Progenitor cell of endocrine pancreas (in vitro differentiated cells): ENCODE data around the gene XPNPEP2. TPM values are rescaled to one million over a fixed set of nuclear protein-coding genes. Genes with fewer than 3 reads are reported as not detected.

Source experiments
- DNase-seq: peaks from one replicate; pipeline ENCODE4 v3.0.0; 2021; ENCODE audit warnings: low spot score; ENCODE audit not compliant: unreplicated experiment
- H3K27ac Mint-ChIP-seq: 2 replicates; pipeline ENCODE4 v1.8.0; 2021; ENCODE audit warnings: mild to moderate bottlenecking, moderate library complexity, mixed read lengths
- H3K27me3 Mint-ChIP-seq: 2 replicates; pipeline ENCODE4 v1.8.0; 2021; ENCODE audit warnings: mixed read lengths
- H3K36me3 Mint-ChIP-seq: 2 replicates; pipeline ENCODE4 v1.8.0; 2022; ENCODE audit warnings: mixed read lengths; ENCODE audit not compliant: insufficient read depth
- H3K4me1 Mint-ChIP-seq: 2 replicates; pipeline ENCODE4 v1.8.0; 2021; ENCODE audit warnings: low read depth, mixed read lengths
- H3K4me3 Mint-ChIP-seq: 2 replicates; pipeline ENCODE4 v1.8.0; 2021; ENCODE audit warnings: low read depth, mild to moderate bottlenecking, moderate library complexity, mixed read lengths
- H3K9me3 Mint-ChIP-seq: 2 replicates; pipeline ENCODE4 v1.8.0; 2021; ENCODE audit warnings: low read depth, mixed read lengths
- total RNA-seq: library from RNA; stranded (reverse); gene quantifications from 2 replicates; pipeline ENCODE4 v1.2.1, GENCODE V29; 2021
- TF ChIP-seq, protein P1 (sequence below): fragments of 200-600 bp; sonication (generic); IDR thresholded peaks from one replicate; pipeline ENCODE4 v1.5.0; 2021; ENCODE audit warnings: antibody characterized with exemption, mild to moderate bottlenecking; ENCODE audit not compliant: unreplicated experiment

The XPNPEP2 gene
- total RNA-seq, 1 donor from 2014 or later: not detected

DNA sequence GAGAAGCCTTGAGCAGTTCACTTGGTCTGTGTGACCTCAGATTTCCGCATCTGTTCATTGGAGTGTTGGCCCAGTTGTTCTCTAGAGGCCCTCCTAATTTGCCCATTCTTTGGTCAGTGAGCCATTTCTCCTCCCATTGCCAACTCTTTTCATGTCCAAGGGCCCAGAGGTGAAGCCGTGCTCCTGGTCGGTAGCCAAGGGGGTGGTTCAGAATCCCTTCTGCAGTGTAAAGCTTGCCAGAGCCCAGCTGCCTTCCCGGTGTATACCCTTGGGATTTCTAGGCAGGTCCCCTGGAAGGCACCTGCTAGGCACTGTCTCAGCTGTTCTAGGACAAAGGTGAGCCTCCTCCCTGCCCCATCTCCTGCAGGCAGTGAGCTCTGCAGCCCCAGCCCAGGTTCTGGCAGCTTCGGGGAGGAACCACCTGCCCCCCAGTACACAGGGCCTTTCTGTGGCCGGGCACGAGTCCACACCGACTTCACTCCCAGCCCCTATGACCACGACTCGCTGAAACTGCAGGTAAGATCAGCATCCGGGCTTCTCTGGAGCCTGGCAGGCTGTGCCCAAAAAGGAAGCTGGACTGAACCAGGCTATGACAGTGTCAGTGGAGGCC lies 53.3 kb downstream of the XPNPEP2 start:
- no peaks in the 10 kb centered on the region for H3K4me1 Mint-ChIP-seq
- no peak overlapping the region for H3K27ac Mint-ChIP-seq
- peaks cover 4% of the 10 kb centered on the region for H3K9me3 Mint-ChIP-seq
- no peaks in the 10 kb centered on the region for H3K27me3 Mint-ChIP-seq
- H3K4me3 Mint-ChIP-seq: no peak overlapping the region
- H3K36me3 Mint-ChIP-seq: no peaks in the 10 kb centered on the region
- DNase-seq: no peak
- TF ChIP-seq, protein P1, sequence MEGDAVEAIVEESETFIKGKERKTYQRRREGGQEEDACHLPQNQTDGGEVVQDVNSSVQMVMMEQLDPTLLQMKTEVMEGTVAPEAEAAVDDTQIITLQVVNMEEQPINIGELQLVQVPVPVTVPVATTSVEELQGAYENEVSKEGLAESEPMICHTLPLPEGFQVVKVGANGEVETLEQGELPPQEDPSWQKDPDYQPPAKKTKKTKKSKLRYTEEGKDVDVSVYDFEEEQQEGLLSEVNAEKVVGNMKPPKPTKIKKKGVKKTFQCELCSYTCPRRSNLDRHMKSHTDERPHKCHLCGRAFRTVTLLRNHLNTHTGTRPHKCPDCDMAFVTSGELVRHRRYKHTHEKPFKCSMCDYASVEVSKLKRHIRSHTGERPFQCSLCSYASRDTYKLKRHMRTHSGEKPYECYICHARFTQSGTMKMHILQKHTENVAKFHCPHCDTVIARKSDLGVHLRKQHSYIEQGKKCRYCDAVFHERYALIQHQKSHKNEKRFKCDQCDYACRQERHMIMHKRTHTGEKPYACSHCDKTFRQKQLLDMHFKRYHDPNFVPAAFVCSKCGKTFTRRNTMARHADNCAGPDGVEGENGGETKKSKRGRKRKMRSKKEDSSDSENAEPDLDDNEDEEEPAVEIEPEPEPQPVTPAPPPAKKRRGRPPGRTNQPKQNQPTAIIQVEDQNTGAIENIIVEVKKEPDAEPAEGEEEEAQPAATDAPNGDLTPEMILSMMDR: no peak

DNA sequence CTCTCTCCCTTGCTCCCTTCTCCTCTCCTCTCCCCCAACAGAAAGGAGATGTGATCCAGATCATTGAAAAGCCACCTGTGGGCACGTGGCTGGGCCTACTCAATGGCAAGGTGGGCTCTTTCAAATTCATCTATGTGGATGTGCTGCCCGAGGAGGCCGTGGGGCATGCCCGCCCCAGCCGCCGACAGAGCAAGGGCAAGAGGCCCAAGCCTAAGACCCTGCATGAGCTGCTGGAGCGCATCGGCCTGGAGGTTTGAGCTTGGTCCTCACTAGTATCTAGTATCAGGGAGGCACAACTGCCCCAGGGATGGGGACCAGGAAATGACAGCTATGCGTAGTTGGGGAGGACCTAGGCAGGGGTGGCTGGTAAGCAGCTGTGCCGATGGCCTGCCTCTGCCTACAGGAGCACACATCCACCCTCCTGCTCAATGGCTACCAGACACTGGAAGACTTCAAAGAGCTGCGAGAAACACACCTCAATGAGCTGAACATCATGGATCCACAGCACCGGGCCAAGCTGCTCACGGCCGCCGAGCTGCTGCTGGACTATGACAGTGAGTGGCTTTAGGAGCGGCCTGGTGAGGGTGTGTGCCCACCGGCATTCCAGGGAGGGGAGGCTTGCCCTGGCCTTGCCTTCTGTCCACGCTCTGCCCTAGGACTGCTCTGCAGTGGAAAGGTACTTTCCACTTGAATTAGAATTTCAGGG lies 54.0 kb downstream of the XPNPEP2 start:
- H3K9me3 Mint-ChIP-seq: no peaks in the 10 kb centered on the region
- no peak for DNase-seq
- TF ChIP-seq, protein P1: no peak
- H3K27me3 Mint-ChIP-seq: no peaks in the 10 kb centered on the region
- no peak overlapping the region for H3K4me3 Mint-ChIP-seq
- no peaks in the 10 kb centered on the region for H3K4me1 Mint-ChIP-seq
- H3K36me3 Mint-ChIP-seq: no peaks in the 10 kb centered on the region
- H3K27ac Mint-ChIP-seq: no peak overlapping the region

DNA sequence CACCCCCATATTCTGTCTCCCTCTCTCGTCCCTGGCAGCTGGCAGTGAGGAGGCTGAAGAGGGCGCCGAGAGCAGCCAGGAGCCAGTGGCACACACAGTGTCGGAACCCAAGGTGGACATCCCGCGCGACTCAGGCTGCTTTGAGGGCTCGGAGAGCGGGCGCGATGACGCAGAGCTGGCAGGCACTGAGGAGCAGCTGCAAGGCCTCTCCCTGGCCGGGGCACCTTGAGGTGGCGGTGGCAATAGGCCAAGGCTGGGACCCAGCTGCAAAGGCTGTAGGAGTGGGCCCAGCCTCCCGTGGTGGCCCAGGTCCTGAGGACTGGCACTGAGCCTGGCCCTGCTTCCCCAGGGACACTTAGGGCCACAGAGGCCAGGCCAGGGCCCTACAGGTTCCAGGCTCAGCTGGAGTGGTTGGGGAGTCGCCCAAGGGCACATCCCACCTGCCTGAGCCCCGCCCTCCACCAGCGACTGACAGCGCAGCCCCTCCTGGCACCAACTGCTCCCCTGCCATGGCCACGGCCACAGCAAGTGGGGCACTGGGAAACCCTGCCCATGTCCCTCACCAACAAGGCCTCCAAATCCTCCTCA lies 54.9 kb downstream of the XPNPEP2 start:
- no peaks in the 10 kb centered on the region for H3K36me3 Mint-ChIP-seq
- no peak overlapping the region for H3K4me3 Mint-ChIP-seq
- TF ChIP-seq, protein P1: no peak
- H3K27ac Mint-ChIP-seq: no peak overlapping the region
- no peaks in the 10 kb centered on the region for H3K9me3 Mint-ChIP-seq
- no peaks in the 10 kb centered on the region for H3K4me1 Mint-ChIP-seq
- no peak for DNase-seq
- H3K27me3 Mint-ChIP-seq: no peaks in the 10 kb centered on the region

DNA sequence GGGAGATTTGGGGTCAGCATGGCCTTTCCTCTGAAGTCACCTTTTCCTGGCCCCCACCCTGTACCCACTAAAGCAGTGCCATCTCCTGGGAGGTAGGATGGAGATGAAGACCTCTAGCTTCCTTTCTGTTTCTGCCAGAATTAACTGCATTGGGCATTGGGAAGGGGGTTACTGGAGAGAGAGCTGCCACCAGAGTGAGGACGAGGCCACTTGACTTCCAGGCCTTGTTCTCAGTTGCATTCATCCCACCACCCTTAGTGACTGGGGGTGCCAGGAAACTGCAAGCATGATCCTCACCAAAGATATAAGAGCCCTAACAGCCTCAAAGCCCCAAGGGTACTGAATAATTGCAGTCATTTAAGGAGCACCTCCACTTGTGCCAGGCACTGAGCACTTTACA lies 56.8 kb downstream of the XPNPEP2 start:
- H3K4me3 Mint-ChIP-seq: no peak overlapping the region
- no peaks in the 10 kb centered on the region for H3K9me3 Mint-ChIP-seq

DNA sequence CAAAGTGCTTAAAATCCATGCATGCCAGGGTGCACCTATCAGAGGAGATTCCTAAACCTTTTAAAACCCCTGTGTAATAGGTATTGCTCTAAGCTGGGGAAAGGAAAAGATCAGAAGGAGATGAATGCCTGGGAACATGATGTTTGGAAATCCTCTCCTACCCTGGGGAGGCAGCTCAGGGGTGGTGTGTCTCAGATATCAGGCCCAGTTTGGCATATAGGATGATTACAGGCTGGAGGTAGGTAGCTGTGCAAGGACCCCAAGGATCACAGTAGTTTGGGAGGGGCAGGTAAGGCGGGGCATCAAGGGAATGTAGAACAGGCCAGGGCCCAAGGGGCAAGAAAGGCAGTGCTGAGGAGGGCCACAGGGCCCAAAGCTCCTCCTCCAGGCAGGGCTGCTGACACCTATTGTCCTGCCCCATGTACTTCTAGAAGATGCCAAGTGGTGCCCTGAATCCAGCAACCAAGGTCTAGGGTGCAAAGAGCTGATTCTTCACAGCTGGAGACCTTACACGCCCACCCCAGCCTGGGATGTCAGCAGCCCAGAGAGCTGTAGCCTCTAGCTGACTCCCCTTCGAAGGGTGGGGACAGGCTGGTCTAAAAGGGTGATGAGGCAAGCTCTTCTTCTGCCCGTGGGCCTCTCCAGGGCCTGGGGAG lies 58.6 kb downstream of the XPNPEP2 start:
- Mint-ChIP-seq H3K27me3 (no peaks in the 10 kb centered on the region), H3K27ac (no peak overlapping the region)
- DNase-seq: no peak

More for the DNA sequence above, 56.8 kb downstream of the XPNPEP2 start:
- H3K36me3 Mint-ChIP-seq: no peaks in the 10 kb centered on the region
- H3K27me3 Mint-ChIP-seq: no peaks in the 10 kb centered on the region
- DNase-seq: no peak
- no peak overlapping the region for H3K27ac Mint-ChIP-seq
- H3K4me1 Mint-ChIP-seq: no peaks in the 10 kb centered on the region
- TF ChIP-seq, protein P1: no peak

More for the DNA sequence above, 58.6 kb downstream of the XPNPEP2 start:
- H3K36me3 Mint-ChIP-seq: no peaks in the 10 kb centered on the region
- H3K9me3 Mint-ChIP-seq: no peaks in the 10 kb centered on the region
- H3K4me3 Mint-ChIP-seq: no peak overlapping the region
- H3K4me1 Mint-ChIP-seq: no peaks in the 10 kb centered on the region
- TF ChIP-seq, protein P1: no peak
